Bronchial epithelial cell (primary cell): ENCODE data around the gene GRIK3. TPM values are rescaled to one million over a fixed set of nuclear protein-coding genes. Genes with fewer than 3 reads are reported as not detected.

Experiments
- DNase-seq: peaks from one replicate; pipeline ENCODE4 v3.0.0-alpha.2; 2010; ENCODE audit warnings: low read depth
- FAIRE-seq: peaks from 2 replicates; lab custom pipeline; 2011; peaks lifted over from hg19 to GRCh38; lab: Jason Lieb, UNC
- H3K27me3 ChIP-seq: 2 replicates; pipeline ENCODE4 v1.5.1; 2011; ENCODE audit warnings: low read length; ENCODE audit not compliant: control insufficient read depth, insufficient read depth
- H3K36me3 ChIP-seq: 2 replicates; pipeline ENCODE4 v1.5.1; 2011; ENCODE audit warnings: low read length; ENCODE audit not compliant: control insufficient read depth, insufficient read depth
- H3K4me3 ChIP-seq: 2 replicates; pipeline ENCODE4 v1.5.1; 2011; ENCODE audit warnings: mild to moderate bottlenecking, low read depth, low read length, control low read depth
- CTCF ChIP-seq: IDR thresholded peaks from 2 replicates; pipeline ENCODE4 v1.5.1; 2011; ENCODE audit warnings: mild to moderate bottlenecking, moderate library complexity, low read length, control low read depth, inconsistent platforms; ENCODE audit not compliant: insufficient read depth, severe bottlenecking
- total RNA-seq: library from RNA; depleted of rRNA; stranded (reverse); fragments of >200 nt; gene quantifications from 2 replicates; pipeline ENCODE4 v1.2.1, GENCODE V29; 2014

GRIK3 gene
- total RNA-seq, 1 donor from 2014 or later: under 0.01 TPM

GRCh38 chr1:36867575-36867974 is 166.7 kb downstream of the GRIK3 start:
- Histone ChIP-seq H3K4me3 (no peak overlapping the region), H3K36me3 (no peaks in the 10 kb centered on the region), H3K27me3 (no peaks in the 10 kb centered on the region)
- DNase-seq (no peak), FAIRE-seq (no peak)
- no peak for TF ChIP-seq CTCF

- FAIRE-seq: peak; percentile 28
- Histone ChIP-seq H3K4me3 (no peak overlapping the region), H3K36me3 (no peaks in the 10 kb centered on the region), H3K27me3 (no peaks in the 10 kb centered on the region)
- TF ChIP-seq CTCF: no peak
- DNase-seq: no peak
Observed at GRCh38 chr1:36866169-36866814, 168.0 kb downstream of the GRIK3 start.

GRCh38 chr1:36865602-36865900 is 168.8 kb downstream of the GRIK3 start:
- no peak for DNase-seq
- no peaks in the 10 kb centered on the region for H3K27me3 ChIP-seq
- H3K36me3 ChIP-seq: no peaks in the 10 kb centered on the region
- no peak for TF ChIP-seq CTCF
- H3K4me3 ChIP-seq: no peak overlapping the region
- FAIRE-seq: no peak

- FAIRE-seq (no peak), DNase-seq (no peak)
- Histone ChIP-seq H3K4me3 (no peak overlapping the region), H3K36me3 (no peaks in the 10 kb centered on the region), H3K27me3 (no peaks in the 10 kb centered on the region)
- TF ChIP-seq CTCF: no peak
Observed at GRCh38 chr1:36864823-36865601, 169.3 kb downstream of the GRIK3 start.

GRCh38 chr1:36864182-36864822 is 170.0 kb downstream of the GRIK3 start:
- peak; percentile 26 for TF ChIP-seq CTCF

More at GRCh38 chr1:36864182-36864822, 170.0 kb downstream of the GRIK3 start:
- DNase-seq: no peak
- no peak overlapping the region for H3K4me3 ChIP-seq
- no peak for FAIRE-seq
- H3K27me3 ChIP-seq: no peaks in the 10 kb centered on the region
- H3K36me3 ChIP-seq: no peaks in the 10 kb centered on the region
